Smooth muscle cell (in vitro differentiated cells): Measurements from ENCODE around the gene BBS9. TPM values are rescaled to one million over a fixed set of nuclear protein-coding genes. Genes with fewer than 3 reads are reported as not detected.

Experiments used
- DNase-seq: peaks from one replicate; lab custom pipeline; 2025; ENCODE audit not compliant: unreplicated experiment; lab: John Stamatoyannopoulos, UW
- H2AFZ ChIP-seq: fragments of 200-600 bp; sonication (generic); 2 replicates; pipeline ENCODE4 v1.6.0; 2016; ENCODE audit warnings: antibody characterized with exemption, low read depth, mild to moderate bottlenecking
- H3F3A ChIP-seq: fragments of 200-600 bp; sonication (generic); 2 replicates; pipeline ENCODE4 v1.6.0; 2017; ENCODE audit warnings: antibody characterized with exemption, low read depth
- H3K27ac ChIP-seq: fragments of 200-600 bp; sonication (generic); 2 replicates; pipeline ENCODE4 v1.5.1; 2016; ENCODE audit warnings: low read depth, mild to moderate bottlenecking
- H3K27me3 ChIP-seq: fragments of 200-600 bp; sonication (generic); 2 replicates; pipeline ENCODE4 v1.6.1; 2016; ENCODE audit warnings: low read depth, mild to moderate bottlenecking
- H3K36me3 ChIP-seq: fragments of 200-600 bp; sonication (generic); 2 replicates; pipeline ENCODE4 v1.5.1; 2016; ENCODE audit warnings: low read depth
- H3K4me1 ChIP-seq: fragments of 200-600 bp; sonication (generic); 2 replicates; pipeline ENCODE4 v1.5.1; 2016; ENCODE audit warnings: low read depth
- H3K4me2 ChIP-seq: fragments of 200-600 bp; sonication (generic); 2 replicates; pipeline ENCODE4 v1.6.0; 2016; ENCODE audit warnings: mild to moderate bottlenecking
- H3K4me3 ChIP-seq: fragments of 200-600 bp; sonication (generic); 2 replicates; pipeline ENCODE4 v1.5.1; 2016; ENCODE audit warnings: mild to moderate bottlenecking
- H3K79me2 ChIP-seq: fragments of 200-600 bp; sonication (generic); 2 replicates; pipeline ENCODE4 v1.6.0; 2016; ENCODE audit warnings: low read depth, mild to moderate bottlenecking
- H3K9ac ChIP-seq: fragments of 200-600 bp; sonication (generic); 2 replicates; pipeline ENCODE4 v1.6.0; 2016; ENCODE audit warnings: low read depth
- H3K9me3 ChIP-seq: fragments of 200-600 bp; sonication (generic); replicated peaks from 2 replicates; pipeline ENCODE4 v1.5.1; 2016; ENCODE audit warnings: low read depth
- H4K20me1 ChIP-seq: fragments of 200-600 bp; sonication (generic); 2 replicates; pipeline ENCODE4 v1.6.0; 2016; ENCODE audit warnings: low read depth
- CTCF ChIP-seq: fragments of 200-600 bp; sonication (generic); IDR thresholded peaks from 2 replicates; pipeline ENCODE4 v1.5.1; 2017; ENCODE audit warnings: borderline replicate concordance, mild to moderate bottlenecking, antibody characterized with exemption; ENCODE audit not compliant: insufficient read depth, poor library complexity, severe bottlenecking
- WGBS: methylation state at CpG from one replicate; pipeline ENCODE4 v1.1.7; 2016; ENCODE audit warnings: low lambda C conversion rate; 5-methylcytosine and 5-hydroxymethylcytosine counted together
- polyA plus RNA-seq: library from polyadenylated mRNA; unstranded; fragments of >200 nt; fragmentation: Nextera tagmentation; extraction: Ambion mirVana; gene quantifications from 2 replicates; pipeline ENCODE4 v1.2.1, GENCODE V29; 2016
- total RNA-seq: library from RNA; depleted of rRNA; stranded (reverse); fragments of >200 nt; gene quantifications from 2 replicates; pipeline ENCODE4 v1.2.3, GENCODE V29; 2014

BBS9 gene
- total and polyA plus RNA-seq, 2 experiments from 2014 or later: 12.8 to 19.6 TPM

GRCh38 chr7:33448035-33448434 is 318.7 kb downstream of the BBS9 start:
- no peak for TF ChIP-seq CTCF
- Histone ChIP-seq H3K27ac (no peak overlapping the region), H2AFZ (no peak overlapping the region), H4K20me1 (no peaks in the 10 kb centered on the region), H3K4me2 (no peak overlapping the region), H3K36me3 (no peaks in the 10 kb centered on the region), H3F3A (no peaks in the 10 kb centered on the region), H3K79me2 (no peaks in the 10 kb centered on the region), H3K4me1 (no peaks in the 10 kb centered on the region), H3K9ac (no peak overlapping the region), H3K4me3 (no peak overlapping the region), H3K9me3 (no peaks in the 10 kb centered on the region), H3K27me3 (no peaks in the 10 kb centered on the region)
- no peak for DNase-seq
- WGBS: 73% methylated on average over 6 of the region's 6 CpGs

GRCh38 chr7:33449847-33450246 is 320.5 kb downstream of the BBS9 start:
- 83% methylated on average over 5 of the region's 5 CpGs for WGBS
- Histone ChIP-seq H3K4me1 (no peaks in the 10 kb centered on the region), H3K27ac (no peak overlapping the region), H3K36me3 (no peaks in the 10 kb centered on the region), H3K79me2 (no peaks in the 10 kb centered on the region), H3K27me3 (no peaks in the 10 kb centered on the region), H4K20me1 (no peaks in the 10 kb centered on the region), H3K9ac (no peak overlapping the region), H3K9me3 (no peaks in the 10 kb centered on the region), H3K4me3 (no peak overlapping the region), H3K4me2 (no peak overlapping the region), H2AFZ (no peak overlapping the region), H3F3A (no peaks in the 10 kb centered on the region)
- no peak for DNase-seq
- TF ChIP-seq CTCF: no peak

- no peak for DNase-seq
- Histone ChIP-seq H3K9ac (no peak overlapping the region), H3K36me3 (no peaks in the 10 kb centered on the region), H3K27ac (no peak overlapping the region), H3K4me1 (peaks cover 6% of the 10 kb centered on the region), H3K27me3 (no peaks in the 10 kb centered on the region), H3K79me2 (no peaks in the 10 kb centered on the region), H2AFZ (no peak overlapping the region), H3K4me3 (no peak overlapping the region), H3K4me2 (no peak overlapping the region), H4K20me1 (no peaks in the 10 kb centered on the region), H3K9me3 (no peaks in the 10 kb centered on the region), H3F3A (no peaks in the 10 kb centered on the region)
- no peak for TF ChIP-seq CTCF
- 100% methylated on average over 1 of the region's 1 CpG for WGBS
These were observed 323.6 kb downstream of the BBS9 start for GRCh38 chr7:33452805-33453502.

GRCh38 chr7:33457039-33457438 is 327.7 kb downstream of the BBS9 start:
- H3F3A ChIP-seq: no peaks in the 10 kb centered on the region
- TF ChIP-seq CTCF: no peak
- 95% methylated on average over 6 of the region's 6 CpGs for WGBS

More at GRCh38 chr7:33457039-33457438, 327.7 kb downstream of the BBS9 start:
- Histone ChIP-seq H3K4me3 (no peak overlapping the region), H3K27me3 (no peaks in the 10 kb centered on the region), H3K27ac (no peak overlapping the region), H3K36me3 (no peaks in the 10 kb centered on the region), H3K4me2 (no peak overlapping the region), H3K9ac (no peak overlapping the region), H3K9me3 (no peaks in the 10 kb centered on the region), H2AFZ (no peak overlapping the region), H4K20me1 (no peaks in the 10 kb centered on the region), H3K79me2 (no peaks in the 10 kb centered on the region), H3K4me1 (peaks cover 23% of the 10 kb centered on the region)
- no peak for DNase-seq
